ENCODE results near the gene UBE2Q2. TPM values are rescaled to one million over a fixed set of nuclear protein-coding genes. Genes with fewer than 3 reads are reported as not detected.

UBE2Q2 gene
- polyA plus RNA-seq, 4 donors: 2.5 to 14.8 (median 10.2) TPM

DNA sequence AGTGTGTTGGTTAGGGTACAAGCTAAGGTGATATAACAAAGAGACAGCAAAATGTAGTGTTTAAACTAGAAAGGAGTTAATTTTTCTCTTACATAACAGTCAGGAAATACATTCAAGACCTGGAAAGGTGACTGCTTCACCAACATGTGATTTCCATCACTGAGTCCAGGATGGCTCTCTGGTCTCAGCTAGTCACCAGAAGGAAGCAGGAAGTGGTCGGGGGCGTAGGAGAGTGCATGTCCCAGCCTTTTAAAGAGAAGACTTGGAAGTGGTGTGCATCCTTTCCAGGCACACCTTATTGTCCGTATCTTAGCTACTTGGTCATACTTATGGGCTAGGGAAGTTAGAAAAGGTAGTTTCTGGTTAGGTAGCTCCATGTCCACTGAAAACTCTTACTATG is 11.1 kb upstream of the UBE2Q2 start:
- Histone ChIP-seq H3K36me3 (ENCODE audit: control insufficient read depth in 3 of 3, insufficient read depth in 2 of 3, low read depth in 1 of 3, low read length in 3 of 3) (no peaks in the 10 kb centered on the region), H3K27me3 (ENCODE audit: control insufficient read depth in 3 of 3, insufficient read depth in 3 of 3, low read length in 3 of 3) (no peaks in the 10 kb centered on the region), H3K9me3 (ENCODE audit: control insufficient read depth in 2 of 2, insufficient read depth in 1 of 2, low read depth in 1 of 2, low read length in 1 of 2) (no peaks in the 10 kb centered on the region), H3K27ac (ENCODE audit: low read depth in 1 of 3, low read length in 2 of 3) (no peak overlapping the region), H3K4me1 (ENCODE audit: control insufficient read depth in 3 of 3, insufficient read depth in 2 of 3, low read depth in 1 of 3, low read length in 2 of 3) (no peaks in the 10 kb centered on the region), H3K4me3 (ENCODE audit: low read depth in 1 of 3, low read length in 3 of 3) (no peak overlapping the region)
- FAIRE-seq (no peak), DNase-seq (no peak)
- 76 to 90% (median 83%) methylated on average over 3 of the region's 3 CpGs for WGBS, 3 donors

DNA sequence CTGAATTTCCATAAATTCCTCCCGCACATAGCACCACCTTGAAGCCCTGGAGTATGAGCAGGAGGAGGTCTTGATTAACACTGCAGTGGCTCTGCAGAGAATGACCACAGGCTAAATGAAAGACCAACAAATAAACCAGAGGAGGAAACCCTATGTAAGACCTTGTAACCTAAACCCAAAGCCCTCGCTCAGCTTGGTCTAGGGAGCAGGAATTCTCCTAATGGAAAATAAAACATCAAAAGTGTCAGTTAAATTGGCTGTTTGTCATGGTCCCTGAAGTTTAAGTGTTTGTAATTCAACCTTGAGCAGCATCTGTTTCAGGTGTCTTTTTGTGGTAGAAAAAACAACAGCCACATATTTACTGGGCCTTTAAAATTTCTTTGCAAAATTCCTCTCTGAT is 9.2 kb upstream of the UBE2Q2 start:
- H3K4me1 ChIP-seq (ENCODE audit: control insufficient read depth in 3 of 3, insufficient read depth in 2 of 3, low read depth in 1 of 3, low read length in 2 of 3): no peaks in the 10 kb centered on the region
- no peak overlapping the region for H3K27ac ChIP-seq (ENCODE audit: low read depth in 1 of 3, low read length in 2 of 3)
- no peaks in the 10 kb centered on the region for H3K9me3 ChIP-seq (ENCODE audit: control insufficient read depth in 2 of 2, insufficient read depth in 1 of 2, low read depth in 1 of 2, low read length in 1 of 2)
- FAIRE-seq: no peak
- 94 to 100% (median 95%) methylated on average over 2 of the region's 2 CpGs for WGBS, 3 donors
- no peak for DNase-seq
- no peaks in the 10 kb centered on the region for H3K36me3 ChIP-seq (ENCODE audit: control insufficient read depth in 3 of 3, insufficient read depth in 2 of 3, low read depth in 1 of 3, low read length in 3 of 3)
- no peak overlapping the region for H3K4me3 ChIP-seq (ENCODE audit: low read depth in 1 of 3, low read length in 3 of 3)
- H3K27me3 ChIP-seq (ENCODE audit: control insufficient read depth in 3 of 3, insufficient read depth in 3 of 3, low read length in 3 of 3): no peaks in the 10 kb centered on the region

DNA sequence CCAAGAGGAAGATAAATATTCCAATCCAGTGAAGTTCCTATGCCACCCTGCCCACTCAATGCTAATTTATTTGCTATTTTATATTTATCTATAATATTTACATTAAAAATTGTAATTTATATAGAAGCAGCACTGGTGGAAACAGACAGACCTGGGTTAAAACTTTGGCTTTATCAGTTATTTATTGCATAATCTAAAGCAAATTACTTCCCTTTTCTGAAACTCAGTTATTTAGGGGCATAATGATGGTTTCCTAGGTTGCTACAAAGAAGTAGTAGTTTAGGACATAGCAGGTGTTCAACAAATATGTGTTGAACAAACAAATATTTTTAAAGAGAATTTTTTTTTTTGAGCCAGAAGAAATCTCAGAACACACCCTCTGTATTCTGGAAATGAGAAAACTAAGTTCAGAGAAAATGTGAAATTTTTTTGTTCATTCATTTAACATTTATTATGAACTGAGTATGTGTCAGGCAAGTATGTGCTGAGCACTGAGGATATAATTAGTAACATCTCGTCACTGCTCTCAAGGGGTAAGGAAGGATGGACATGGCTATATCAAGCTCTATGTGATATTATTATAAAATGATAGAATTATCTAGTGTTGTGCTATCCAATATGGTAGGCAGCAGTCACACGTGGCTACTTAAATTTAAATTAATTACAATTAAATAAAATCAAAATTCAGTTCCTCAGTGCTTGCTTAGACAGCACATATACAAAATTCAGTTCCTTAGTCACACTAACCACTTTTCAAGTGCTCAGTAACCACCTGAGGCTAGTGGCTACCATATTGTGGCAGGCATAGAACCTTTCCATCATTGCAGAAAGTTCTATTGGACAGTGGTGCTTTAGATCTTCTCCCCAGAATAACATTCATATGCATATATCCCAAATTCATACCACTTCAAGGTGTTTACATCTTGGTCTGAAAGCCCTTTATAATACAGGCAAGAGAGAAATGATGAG is 7.0 kb upstream of the UBE2Q2 start:
- DNase-seq (no peak), FAIRE-seq (no peak)
- Histone ChIP-seq H3K4me1 (ENCODE audit: control insufficient read depth in 3 of 3, insufficient read depth in 2 of 3, low read depth in 1 of 3, low read length in 2 of 3) (no peaks in the 10 kb centered on the region), H3K36me3 (ENCODE audit: control insufficient read depth in 3 of 3, insufficient read depth in 2 of 3, low read depth in 1 of 3, low read length in 3 of 3) (no peaks in the 10 kb centered on the region), H3K27ac (ENCODE audit: low read depth in 1 of 3, low read length in 2 of 3) (no peak overlapping the region), H3K9me3 (ENCODE audit: control insufficient read depth in 2 of 2, insufficient read depth in 1 of 2, low read depth in 1 of 2, low read length in 1 of 2) (no peaks in the 10 kb centered on the region), H3K4me3 (ENCODE audit: low read depth in 1 of 3, low read length in 3 of 3) (no peak overlapping the region), H3K27me3 (ENCODE audit: control insufficient read depth in 3 of 3, insufficient read depth in 3 of 3, low read length in 3 of 3) (peaks cover 0 to 4% (median 0%) of the 10 kb centered on the region in 3 donors)
- 68 to 74% (median 71%) methylated on average over 2 of the region's 2 CpGs for WGBS, 3 donors

DNA sequence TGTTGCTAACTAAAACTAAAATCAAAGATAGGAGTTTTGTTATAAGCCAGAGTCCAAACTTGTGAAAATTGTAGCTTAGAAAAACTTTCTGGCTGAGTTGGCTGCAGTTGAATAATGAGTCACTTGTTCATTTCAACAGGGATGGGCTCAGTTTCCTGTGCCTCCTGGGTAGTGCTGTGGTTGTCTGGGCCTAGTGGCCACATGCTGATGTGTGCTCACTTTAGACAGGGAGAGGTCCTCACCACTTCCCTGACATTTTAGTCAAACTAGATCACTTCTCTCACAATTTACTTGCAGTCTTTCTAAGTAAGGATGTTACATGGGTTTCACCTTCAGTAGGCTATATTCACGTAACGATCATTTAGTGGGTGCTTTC is 6.3 kb upstream of the UBE2Q2 start:
- 75 to 93% (median 85%) methylated on average over 2 of the region's 2 CpGs for WGBS, 3 donors

DNA sequence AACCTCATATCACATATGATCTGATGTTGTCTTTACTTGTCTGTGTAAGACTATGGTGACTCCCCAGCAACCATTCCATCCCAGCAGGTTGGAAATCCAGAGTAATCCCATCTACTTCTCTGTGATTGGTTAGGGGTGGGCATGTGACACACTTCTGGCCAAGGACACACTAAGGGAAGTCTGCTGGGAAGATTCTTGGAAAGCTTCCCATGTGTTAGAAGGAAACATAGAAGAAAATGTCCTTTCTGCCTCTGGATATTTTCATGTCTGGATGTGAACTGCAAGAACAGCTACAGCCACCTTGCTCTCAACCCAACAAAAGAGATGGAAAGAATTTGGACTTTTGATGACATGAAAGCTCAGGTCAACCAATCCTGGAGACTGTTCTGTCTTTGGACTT is 2.6 kb upstream of the UBE2Q2 start:
- DNase-seq: peak; percentile 14 to 15
- FAIRE-seq: no peak
- Histone ChIP-seq H3K4me1 (ENCODE audit: control insufficient read depth in 3 of 3, insufficient read depth in 2 of 3, low read depth in 1 of 3, low read length in 2 of 3) (peaks cover 0 to 7% (median 4%) of the 10 kb centered on the region in 3 donors), H3K27ac (ENCODE audit: low read depth in 1 of 3, low read length in 2 of 3) (no peak overlapping the region), H3K4me3 (ENCODE audit: low read depth in 1 of 3, low read length in 3 of 3) (no peak overlapping the region), H3K27me3 (ENCODE audit: control insufficient read depth in 3 of 3, insufficient read depth in 3 of 3, low read length in 3 of 3) (peaks cover 0 to 14% (median 0%) of the 10 kb centered on the region in 3 donors), H3K9me3 (ENCODE audit: control insufficient read depth in 2 of 2, insufficient read depth in 1 of 2, low read depth in 1 of 2, low read length in 1 of 2) (no peaks in the 10 kb centered on the region), H3K36me3 (ENCODE audit: control insufficient read depth in 3 of 3, insufficient read depth in 2 of 3, low read depth in 1 of 3, low read length in 3 of 3) (no peaks in the 10 kb centered on the region)

More for the DNA sequence above, 6.3 kb upstream of the UBE2Q2 start:
- no peaks in the 10 kb centered on the region for H3K36me3 ChIP-seq (ENCODE audit: control insufficient read depth in 3 of 3, insufficient read depth in 2 of 3, low read depth in 1 of 3, low read length in 3 of 3)
- H3K27me3 ChIP-seq (ENCODE audit: control insufficient read depth in 3 of 3, insufficient read depth in 3 of 3, low read length in 3 of 3): peaks cover 0 to 6% (median 0%) of the 10 kb centered on the region in 3 donors
- H3K4me1 ChIP-seq (ENCODE audit: control insufficient read depth in 3 of 3, insufficient read depth in 2 of 3, low read depth in 1 of 3, low read length in 2 of 3): no peaks in the 10 kb centered on the region
- H3K9me3 ChIP-seq (ENCODE audit: control insufficient read depth in 2 of 2, insufficient read depth in 1 of 2, low read depth in 1 of 2, low read length in 1 of 2): no peaks in the 10 kb centered on the region
- no peak for FAIRE-seq
- no peak overlapping the region for H3K27ac ChIP-seq (ENCODE audit: low read depth in 1 of 3, low read length in 2 of 3)
- no peak overlapping the region for H3K4me3 ChIP-seq (ENCODE audit: low read depth in 1 of 3, low read length in 3 of 3)
- DNase-seq: peak in 1 of 2 donors; percentile 13

DNA sequence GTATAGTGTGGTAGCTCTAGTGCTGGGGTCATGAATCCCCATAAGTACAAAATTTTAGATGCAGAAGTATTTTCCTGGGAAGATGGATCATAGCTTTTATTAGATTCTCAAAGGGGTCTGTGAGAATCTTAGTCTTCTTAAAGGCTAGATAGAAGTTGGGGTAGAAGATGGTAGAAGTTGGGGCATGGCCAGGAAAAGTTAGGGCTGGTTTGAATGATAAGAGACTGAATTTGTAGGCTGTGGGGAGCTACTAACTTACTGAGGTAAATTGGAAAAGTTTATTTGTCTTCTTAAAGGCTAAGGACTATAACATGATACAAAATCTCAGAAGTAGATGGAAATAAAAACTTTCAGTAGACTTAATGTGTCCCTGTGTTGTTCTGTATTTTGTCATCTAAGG is 1.6 kb upstream of the UBE2Q2 start:
- H3K27ac ChIP-seq (ENCODE audit: low read depth in 1 of 3, low read length in 2 of 3): no peak overlapping the region
- no peak for FAIRE-seq

DNA sequence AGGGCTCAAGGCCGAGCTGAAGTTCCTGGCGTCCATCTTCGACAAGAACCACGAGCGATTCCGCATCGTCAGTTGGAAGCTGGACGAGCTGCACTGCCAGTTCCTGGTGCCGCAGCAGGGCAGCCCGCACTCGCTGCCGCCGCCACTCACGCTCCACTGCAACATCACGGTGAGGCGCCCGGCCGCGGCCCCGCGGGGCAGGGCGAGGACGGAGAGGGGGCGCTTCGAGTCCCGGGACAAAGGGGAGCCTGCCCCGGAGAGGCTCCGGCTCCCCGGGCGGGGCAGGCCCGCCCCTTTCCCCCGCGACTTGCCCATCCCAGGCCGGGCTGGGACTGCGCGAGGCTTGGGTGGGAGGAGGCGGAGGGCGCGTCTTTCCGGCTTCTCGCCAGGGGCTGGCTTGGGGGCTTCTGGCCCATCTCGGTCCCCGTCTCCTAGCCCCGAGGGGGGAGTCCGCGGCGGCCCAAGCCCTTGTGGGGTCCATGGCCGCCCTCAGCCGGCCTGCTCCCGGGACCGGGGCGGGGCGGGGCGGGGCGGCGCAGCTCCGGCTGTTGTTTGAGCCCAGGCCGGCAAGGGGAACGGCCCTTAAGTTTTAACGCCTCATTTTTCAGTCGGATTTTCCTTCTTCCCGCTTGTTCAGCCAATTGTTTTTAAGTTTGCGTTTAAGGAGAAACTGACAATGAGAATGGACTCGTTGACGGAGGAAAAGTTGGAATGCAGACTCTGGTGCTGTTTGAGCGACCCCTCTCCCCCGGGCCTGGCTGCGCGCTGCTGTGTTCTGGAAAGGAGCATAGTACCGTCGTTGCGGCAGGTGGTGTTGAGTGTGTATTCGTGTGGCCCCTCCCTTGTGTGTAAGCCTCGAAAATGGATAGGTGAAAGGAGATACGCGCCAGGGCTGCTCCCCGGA is 683 bp downstream of the UBE2Q2 start:
- Histone ChIP-seq H3K27me3 (ENCODE audit: control insufficient read depth in 3 of 3, insufficient read depth in 3 of 3, low read length in 3 of 3) (peaks cover 0 to 14% (median 0%) of the 10 kb centered on the region in 3 donors), H3K27ac (ENCODE audit: low read depth in 1 of 3, low read length in 2 of 3) (peak overlapping the region; percentile 65 to 93 (median 71)), H3K4me3 (ENCODE audit: low read depth in 1 of 3, low read length in 3 of 3) (peak overlapping the region; percentile 68 to 83 (median 78)), H3K4me1 (ENCODE audit: control insufficient read depth in 3 of 3, insufficient read depth in 2 of 3, low read depth in 1 of 3, low read length in 2 of 3) (peaks cover 0 to 7% (median 4%) of the 10 kb centered on the region in 3 donors), H3K36me3 (ENCODE audit: control insufficient read depth in 3 of 3, insufficient read depth in 2 of 3, low read depth in 1 of 3, low read length in 3 of 3) (no peaks in the 10 kb centered on the region), H3K9me3 (ENCODE audit: control insufficient read depth in 2 of 2, insufficient read depth in 1 of 2, low read depth in 1 of 2, low read length in 1 of 2) (no peaks in the 10 kb centered on the region)
- DNase-seq: peak; percentile 51 to 85
- 0 to 1% (median 0%) methylated on average over 59 to 77 of the region's 77 CpGs for WGBS, 3 donors
- FAIRE-seq: no peak

More for the DNA sequence above, 1.6 kb upstream of the UBE2Q2 start:
- DNase-seq: no peak
- no peak overlapping the region for H3K4me3 ChIP-seq (ENCODE audit: low read depth in 1 of 3, low read length in 3 of 3)
- H3K36me3 ChIP-seq (ENCODE audit: control insufficient read depth in 3 of 3, insufficient read depth in 2 of 3, low read depth in 1 of 3, low read length in 3 of 3): no peaks in the 10 kb centered on the region
- H3K27me3 ChIP-seq (ENCODE audit: control insufficient read depth in 3 of 3, insufficient read depth in 3 of 3, low read length in 3 of 3): peaks cover 0 to 14% (median 0%) of the 10 kb centered on the region in 3 donors
- H3K9me3 ChIP-seq (ENCODE audit: control insufficient read depth in 2 of 2, insufficient read depth in 1 of 2, low read depth in 1 of 2, low read length in 1 of 2): no peaks in the 10 kb centered on the region
- H3K4me1 ChIP-seq (ENCODE audit: control insufficient read depth in 3 of 3, insufficient read depth in 2 of 3, low read depth in 1 of 3, low read length in 2 of 3): peaks cover 0 to 7% (median 4%) of the 10 kb centered on the region in 3 donors

DNA sequence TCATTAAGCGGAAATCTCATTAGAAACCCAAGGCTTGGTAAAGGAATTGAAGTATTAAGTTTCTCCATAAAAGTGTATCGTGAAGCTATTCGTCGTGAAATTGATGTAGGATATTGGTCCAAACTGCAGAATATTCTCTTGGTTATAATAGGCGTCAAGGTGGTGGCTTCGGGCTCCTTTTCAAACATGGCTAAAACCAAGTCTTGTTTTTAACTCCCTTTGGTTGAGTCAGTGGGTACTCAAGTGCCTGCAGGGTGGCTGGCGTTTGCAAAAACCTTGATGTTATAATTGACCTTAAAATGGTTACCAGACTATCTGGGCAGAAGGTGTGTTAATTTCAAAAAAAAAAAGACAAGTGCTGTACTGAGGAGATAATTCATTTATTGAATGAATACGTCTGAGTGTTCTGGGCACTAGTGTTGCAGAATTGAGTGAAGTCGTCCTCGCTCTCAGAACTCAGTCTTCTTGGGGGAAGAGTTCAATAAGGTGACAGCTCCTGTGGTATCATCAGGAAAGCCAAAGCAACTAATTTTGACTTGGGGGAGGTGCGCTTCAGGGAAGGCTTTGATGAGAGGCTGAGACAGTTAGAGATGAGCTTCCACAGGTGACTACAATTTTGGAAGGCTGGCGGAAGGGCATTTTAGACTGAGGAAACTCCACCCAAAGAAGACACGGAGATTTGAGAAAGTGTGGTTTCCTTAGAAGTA is 1.5 kb downstream of the UBE2Q2 start:
- peaks cover 0 to 7% (median 4%) of the 10 kb centered on the region in 3 donors for H3K4me1 ChIP-seq (ENCODE audit: control insufficient read depth in 3 of 3, insufficient read depth in 2 of 3, low read depth in 1 of 3, low read length in 2 of 3)
- WGBS, 3 donors: 39 to 45% (median 41%) methylated on average over 13 of the region's 13 CpGs

More for the DNA sequence above, 1.5 kb downstream of the UBE2Q2 start:
- FAIRE-seq: no peak
- Histone ChIP-seq H3K36me3 (ENCODE audit: control insufficient read depth in 3 of 3, insufficient read depth in 2 of 3, low read depth in 1 of 3, low read length in 3 of 3) (no peaks in the 10 kb centered on the region), H3K4me3 (ENCODE audit: low read depth in 1 of 3, low read length in 3 of 3) (peak overlapping the region; percentile 68 to 83 (median 78)), H3K27me3 (ENCODE audit: control insufficient read depth in 3 of 3, insufficient read depth in 3 of 3, low read length in 3 of 3) (peaks cover 0 to 14% (median 0%) of the 10 kb centered on the region in 3 donors), H3K27ac (ENCODE audit: low read depth in 1 of 3, low read length in 2 of 3) (peak overlapping the region in 1 of 3 donors; percentile 93), H3K9me3 (ENCODE audit: control insufficient read depth in 2 of 2, insufficient read depth in 1 of 2, low read depth in 1 of 2, low read length in 1 of 2) (no peaks in the 10 kb centered on the region)
- no peak for DNase-seq
